CD4-positive, alpha-beta T cell treated with Interleukin-21 for 1 hour (primary cell): ENCODE data around the gene FSHB.

Experiments
- DNase-seq: peaks from one replicate; pipeline ENCODE4 v3.0.0-alpha.2; 2020

Gene FSHB

DNA sequence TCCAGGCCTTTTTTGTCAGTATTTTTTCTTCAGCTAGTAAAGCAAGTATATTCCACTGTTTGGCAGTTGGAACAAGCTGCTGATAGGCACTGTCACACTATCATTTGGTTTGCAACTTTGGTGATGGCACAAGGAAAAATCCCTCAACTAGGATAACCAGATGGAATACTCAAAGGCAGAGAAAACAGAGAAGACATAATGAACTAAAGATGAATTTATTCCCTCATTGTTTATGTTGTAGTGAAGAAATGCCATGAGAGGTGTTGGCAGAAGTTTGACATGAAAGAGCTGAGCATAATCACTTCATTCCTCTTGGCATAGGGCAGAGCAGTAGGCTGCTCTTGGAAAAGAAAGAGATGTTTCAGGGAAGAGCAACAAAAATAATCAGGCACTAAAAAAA lies 39.9 kb downstream of the FSHB start:
- no peak for DNase-seq

DNA sequence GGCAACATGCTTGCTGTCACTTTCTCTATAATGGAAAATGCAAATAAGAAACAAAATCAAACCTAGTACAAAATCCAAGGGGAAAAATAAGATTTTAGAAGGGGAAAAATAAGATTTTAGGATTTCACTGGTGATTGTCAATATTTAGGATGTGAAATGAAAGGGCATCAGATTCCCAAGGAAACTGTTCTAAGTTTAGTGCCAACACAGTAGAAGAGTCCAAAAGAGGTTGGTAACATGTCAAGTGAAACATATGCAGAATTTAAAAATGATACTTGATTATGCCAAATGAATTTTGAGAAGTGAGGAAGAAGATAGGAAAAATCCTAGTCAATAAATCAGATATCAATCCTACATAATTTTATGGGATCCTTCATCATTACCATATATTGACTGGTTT lies 46.4 kb downstream of the FSHB start:
- DNase-seq = no peak

- no peak for DNase-seq
Measured at GRCh38 chr11:30279796-30280195, 49.0 kb downstream of the FSHB start.

DNA sequence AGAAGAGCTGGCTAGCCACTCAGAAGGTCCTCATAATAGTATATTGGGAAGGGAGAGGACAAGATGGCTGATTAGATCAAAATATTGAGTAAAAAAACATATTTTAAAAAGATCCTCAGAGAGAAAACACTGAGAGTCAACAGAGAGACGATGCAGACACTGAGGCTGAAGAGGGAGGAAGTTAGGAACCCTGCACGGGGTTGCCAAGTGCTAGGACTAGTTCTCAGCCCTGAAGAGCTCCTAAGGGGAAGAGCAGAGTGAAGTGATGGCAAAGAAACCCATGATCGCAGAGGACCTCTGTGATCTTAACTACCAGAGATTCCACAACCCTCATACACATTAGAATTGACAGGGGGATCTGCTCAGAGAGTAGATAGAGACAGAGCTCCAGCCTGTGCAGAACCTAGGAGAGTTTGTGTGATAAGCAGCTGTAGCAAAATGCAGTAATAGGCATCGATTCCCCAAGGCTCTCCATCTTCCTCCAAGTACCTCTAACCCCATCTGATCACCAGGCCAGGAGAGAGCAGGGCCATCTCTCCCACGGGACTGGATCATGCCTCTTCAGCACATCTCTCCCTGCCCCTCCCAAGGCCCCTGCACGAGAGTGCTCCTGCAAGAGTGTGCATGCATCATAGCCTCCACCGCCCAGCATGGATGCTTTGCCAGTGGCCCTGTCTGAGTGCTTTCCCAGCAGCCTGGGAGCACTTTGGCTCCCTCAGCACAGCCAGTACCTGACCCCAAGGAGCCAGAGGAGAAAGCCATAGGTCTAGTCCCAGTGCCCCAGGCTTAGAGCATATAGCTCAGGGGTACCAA lies 50.9 kb downstream of the FSHB start:
- no peak for DNase-seq

DNA sequence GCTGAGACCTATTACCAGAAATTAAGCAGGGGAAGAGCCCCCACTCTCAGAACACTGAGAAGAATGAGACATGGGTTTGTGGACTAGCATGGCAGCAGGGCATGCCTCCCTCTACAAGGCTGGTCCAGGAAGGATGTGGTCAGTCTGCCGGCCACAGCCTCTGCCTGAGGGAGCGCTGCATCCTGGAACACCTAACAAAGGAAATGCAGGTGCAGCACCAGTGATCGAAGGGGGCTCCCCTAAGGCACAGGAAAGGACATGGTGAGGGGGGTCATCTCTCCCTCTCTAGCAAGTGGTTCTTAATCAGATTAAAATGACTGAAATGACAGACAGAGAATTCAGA lies 51.4 kb downstream of the FSHB start:
- peak; percentile 36 for DNase-seq
